Common myeloid progenitor, CD34-positive (primary cell): ENCODE data around the gene COX20.

Experiments used
- CTCF ChIA-PET: fragments of 350-600 bp; sonication (Branson Sonifier 250); formaldehyde crosslinking; loops from one replicate; lab custom pipeline; 2021; ENCODE audit warnings: antibody characterized with exemption; lab: Charles Lee
- POLR2A ChIA-PET: fragments of 350-600 bp; sonication (Branson Sonifier 250); formaldehyde crosslinking; loops from one replicate; lab custom pipeline; 2021; ENCODE audit warnings: antibody characterized with exemption; lab: Charles Lee
- DNase-seq, 3 donors: peaks; one replicate each; pipeline versions ENCODE4 v3.0.0 to v3.0.0-alpha.2; 2013
- H3K27ac ChIP-seq, 2 experiments: 1 replicate in 1 of 2; 2 replicates in 1 of 2; pipeline ENCODE4 v1.7.0; 2013; ENCODE audit warnings: inconsistent platforms in 2 of 2, low read length in 2 of 2, mild to moderate bottlenecking in 2 of 2, low read depth in 1 of 2, moderate library complexity in 1 of 2; ENCODE audit not compliant: severe bottlenecking in 2 of 2, insufficient read depth in 1 of 2, poor library complexity in 1 of 2
- H3K27me3 ChIP-seq, 5 experiments: replicated peaks in 2 of 5; 1 replicate in 3 of 5; 2 replicates in 2 of 5; pipeline versions ENCODE4 v1.6.1 to v1.7.0; 2013; ENCODE audit warnings: low read length in 4 of 5, mild to moderate bottlenecking in 2 of 5, moderate library complexity in 2 of 5, inconsistent platforms in 1 of 5; ENCODE audit not compliant: insufficient read depth in 5 of 5, control insufficient read depth in 4 of 5
- H3K36me3 ChIP-seq, 4 experiments: 1 replicate in 2 of 4; 2 replicates in 2 of 4; pipeline versions ENCODE4 v1.6.1 to v1.7.0; 2013; ENCODE audit warnings: low read length in 3 of 4, control low read depth in 1 of 4, mild to moderate bottlenecking in 1 of 4; ENCODE audit not compliant: control insufficient read depth in 4 of 4, insufficient read depth in 4 of 4
- H3K4me1 ChIP-seq, 4 experiments: 1 replicate in 3 of 4; 2 replicates in 1 of 4; pipeline versions ENCODE4 v1.6.1 to v1.7.1; 2013; ENCODE audit warnings: low read length in 3 of 4, mild to moderate bottlenecking in 3 of 4, control low read depth in 1 of 4, inconsistent platforms in 1 of 4, moderate library complexity in 1 of 4; ENCODE audit not compliant: control insufficient read depth in 4 of 4, insufficient read depth in 4 of 4; ENCODE audit errors: control extremely low read depth in 1 of 4
- H3K4me3 ChIP-seq, 7 experiments: 1 replicate in 4 of 7; 2 replicates in 3 of 7; pipeline versions ENCODE4 v1.5.1 to v1.7.0; 2013; ENCODE audit warnings: mild to moderate bottlenecking in 7 of 7, low read length in 6 of 7, moderate library complexity in 6 of 7, inconsistent platforms in 2 of 7, low read depth in 2 of 7, control low read depth in 1 of 7; ENCODE audit not compliant: insufficient read depth in 4 of 7, control insufficient read depth in 1 of 7; ENCODE audit errors: extremely low read depth in 1 of 7
- H3K9me3 ChIP-seq, 5 experiments: 1 replicate in 4 of 5; 2 replicates in 1 of 5; pipeline versions ENCODE4 v1.6.1 to v1.7.1; 2013; ENCODE audit warnings: low read length in 4 of 5, mild to moderate bottlenecking in 2 of 5, inconsistent platforms in 1 of 5, low read depth in 1 of 5, moderate library complexity in 1 of 5; ENCODE audit not compliant: control insufficient read depth in 4 of 5, insufficient read depth in 2 of 5; ENCODE audit errors: control extremely low read depth in 1 of 5
- WGBS: methylation state at CpG from one replicate; pipeline ENCODE4 v1.1.5; 2013; ENCODE audit not compliant: insufficient coverage; 5-methylcytosine and 5-hydroxymethylcytosine counted together

COX20 gene

GRCh38 chr1:244840219-244840794, 4.8 kb downstream of the COX20 start:
- 100% methylated on average over 3 of the region's 5 CpGs for WGBS
- Histone ChIP-seq H3K36me3 (peaks cover 14 to 66% (median 44%) of the 10 kb centered on the region in 4 experiments), H3K4me1 (peaks cover 13 to 38% (median 19%) of the 10 kb centered on the region in 4 experiments)

GRCh38 chr1:244841273-244841927, 5.9 kb downstream of the COX20 start:
- peaks cover 17 to 75% (median 52%) of the 10 kb centered on the region in 4 experiments for H3K36me3 ChIP-seq
- no peaks in the 10 kb centered on the region for H3K27me3 ChIP-seq
- ChIA-PET POLR2A (no interaction called here), CTCF (interaction anchor here (1.0 to 1.7 kb wide), 3 partner anchors 11 to 209 kb away, joined by 3 to 4 read pairs (median 3); no protein-coding TSS in a partner anchor)
- 96% methylated on average over 3 of the region's 9 CpGs for WGBS
- no peak overlapping the region for H3K4me3 ChIP-seq
- peaks cover 11 to 30% (median 15%) of the 10 kb centered on the region in 4 experiments for H3K4me1 ChIP-seq
- no peaks in the 10 kb centered on the region for H3K9me3 ChIP-seq
- H3K27ac ChIP-seq = no peak overlapping the region
- DNase-seq = no peak

More at GRCh38 chr1:244840219-244840794, 4.8 kb downstream of the COX20 start:
- Histone ChIP-seq H3K27ac (no peak overlapping the region), H3K27me3 (no peaks in the 10 kb centered on the region), H3K9me3 (no peaks in the 10 kb centered on the region), H3K4me3 (no peak overlapping the region)
- no peak for DNase-seq
- ChIA-PET CTCF (interaction anchor here (0.8 to 1.2 kb wide), 7 partner anchors 8 to 39 kb away, joined by 3 to 5 read pairs (median 3); no protein-coding TSS in a partner anchor), POLR2A (interaction anchor here (0.9 kb wide), 1 partner anchor 10 kb away, joined by 4 read pairs; no protein-coding TSS in a partner anchor)

DNA sequence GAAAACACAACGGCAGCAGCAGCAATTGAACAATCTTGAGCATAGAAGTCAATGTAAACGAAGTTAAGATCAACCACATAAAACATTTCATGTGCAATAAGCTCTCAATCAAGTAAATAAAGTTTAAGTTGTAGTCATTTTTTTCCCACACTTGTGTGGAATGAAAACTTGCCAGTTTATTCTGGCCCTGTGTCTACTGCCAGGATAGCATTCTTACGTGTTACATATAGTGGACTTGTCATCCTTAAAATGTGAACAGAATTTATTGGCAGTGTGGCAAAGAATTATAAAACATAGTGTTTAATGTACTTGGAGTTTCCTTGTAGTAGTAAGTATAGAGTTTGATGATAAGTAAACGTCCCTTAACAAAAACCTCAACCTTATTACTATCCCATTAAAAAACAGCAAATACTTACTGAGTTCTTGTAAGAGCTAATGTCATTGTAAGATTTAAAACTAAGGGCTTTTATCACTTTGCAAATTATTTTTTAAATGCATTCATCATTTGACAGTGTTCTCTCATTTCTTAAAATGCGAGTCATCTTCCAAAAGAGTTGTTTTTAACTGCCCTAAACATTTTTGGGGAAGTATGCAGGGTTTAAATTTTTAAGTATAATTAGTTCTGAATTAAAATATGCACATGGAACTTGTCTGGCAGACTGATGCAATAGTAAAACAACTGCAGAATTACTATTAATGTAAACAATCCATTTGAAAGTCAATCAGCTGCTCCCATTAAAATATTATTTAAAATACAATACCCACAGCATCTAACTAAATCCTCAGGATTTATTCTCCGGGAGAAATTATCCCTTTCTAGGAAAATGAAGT, 7.9 kb downstream of the COX20 start:
- Histone ChIP-seq H3K36me3 (peaks cover 22 to 89% (median 60%) of the 10 kb centered on the region in 4 experiments), H3K9me3 (no peaks in the 10 kb centered on the region), H3K4me1 (peaks cover 0 to 14% (median 4%) of the 10 kb centered on the region in 4 experiments), H3K27ac (no peak overlapping the region), H3K4me3 (no peak overlapping the region), H3K27me3 (no peaks in the 10 kb centered on the region)
- POLR2A ChIA-PET = interaction anchor here (0.5 kb wide), 1 partner anchor 36 kb away, joined by 5 read pairs; no protein-coding TSS in a partner anchor
- DNase-seq = no peak
- 100% methylated on average over 1 of the region's 6 CpGs for WGBS
- CTCF ChIA-PET = interaction anchor here (0.8 to 1.7 kb wide), 3 partner anchors 8 to 16 kb away, joined by 3 to 5 read pairs (median 4); partner anchors contain the start of gene COX20

DNA sequence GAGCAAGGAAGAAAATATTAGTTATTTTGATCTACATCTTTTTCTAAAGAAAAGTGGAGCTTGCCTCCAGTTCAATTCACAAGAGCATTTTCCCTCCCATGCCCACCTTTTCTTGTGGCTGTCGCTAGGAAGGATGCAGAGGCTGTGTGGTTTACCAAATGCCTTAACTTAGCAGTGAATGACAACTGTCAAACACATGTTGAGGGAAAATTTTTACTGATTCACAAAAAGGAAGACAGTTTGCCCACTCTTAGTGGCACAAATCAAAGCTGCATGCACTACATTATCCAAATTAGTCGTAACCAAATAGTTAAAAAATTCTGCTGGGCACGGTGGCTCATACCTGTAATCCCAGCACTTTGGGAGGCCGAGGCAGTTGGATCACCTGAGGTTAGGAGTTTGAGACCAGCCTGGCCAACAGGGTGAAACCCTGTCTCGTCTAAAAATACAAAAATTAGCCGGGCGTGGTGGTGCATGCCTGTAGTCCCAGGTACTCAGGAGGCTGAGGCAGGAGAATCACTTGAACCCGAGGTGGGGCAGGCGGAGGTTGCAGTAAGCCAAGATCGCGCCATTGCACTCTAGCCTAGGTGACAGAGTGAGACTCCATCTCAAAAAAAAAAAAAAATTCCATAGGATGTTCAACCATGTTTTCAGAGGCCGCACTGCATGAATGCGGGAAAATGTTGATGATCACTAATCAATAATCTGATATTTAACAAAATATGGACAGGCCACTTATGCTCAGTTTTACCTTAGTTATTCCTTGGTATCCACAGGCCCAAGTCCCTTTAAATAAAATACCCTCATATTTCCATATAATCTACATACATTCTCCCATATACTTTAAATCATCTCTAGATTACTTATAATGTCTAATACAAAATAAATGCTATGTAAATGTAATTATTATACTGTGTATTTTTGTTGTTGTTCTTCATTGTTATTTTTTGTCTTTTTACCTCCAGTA, 9.0 kb downstream of the COX20 start:
- CTCF ChIA-PET = interaction anchor here (0.9 kb wide), 1 partner anchor 15 kb away, joined by 4 read pairs; no protein-coding TSS in a partner anchor
- Histone ChIP-seq H3K4me3 (no peak overlapping the region), H3K4me1 (peaks cover 0 to 10% (median 4%) of the 10 kb centered on the region in 4 experiments), H3K9me3 (no peaks in the 10 kb centered on the region), H3K36me3 (peaks cover 26 to 91% (median 58%) of the 10 kb centered on the region in 4 experiments), H3K27ac (no peak overlapping the region), H3K27me3 (no peaks in the 10 kb centered on the region)
- 96% methylated on average over 8 of the region's 13 CpGs for WGBS
- POLR2A ChIA-PET = no interaction called here
- DNase-seq = no peak

GRCh38 chr1:244846653-244847052, 11.2 kb downstream of the COX20 start:
- Histone ChIP-seq H3K4me1 (peaks cover 0 to 6% (median 4%) of the 10 kb centered on the region in 4 experiments), H3K36me3 (peaks cover 31 to 91% (median 52%) of the 10 kb centered on the region in 4 experiments), H3K4me3 (no peak overlapping the region), H3K27ac (no peak overlapping the region), H3K27me3 (no peaks in the 10 kb centered on the region), H3K9me3 (no peaks in the 10 kb centered on the region)
- ChIA-PET CTCF (interaction anchor here (1.0 to 2.4 kb wide), 5 partner anchors 9 to 17 kb away, joined by 3 to 9 read pairs (median 4); partner anchors contain the start of gene COX20), POLR2A (no interaction called here)
- no peak for DNase-seq
- WGBS = no CpG with 5 or more reads among the region's 6 CpGs
